Measurements from ENCODE around the gene USP6NL.

The USP6NL gene
- total RNA-seq, result 0.67 to 6.3 (median 4.4) reads per million in 9 experiments

DNA sequence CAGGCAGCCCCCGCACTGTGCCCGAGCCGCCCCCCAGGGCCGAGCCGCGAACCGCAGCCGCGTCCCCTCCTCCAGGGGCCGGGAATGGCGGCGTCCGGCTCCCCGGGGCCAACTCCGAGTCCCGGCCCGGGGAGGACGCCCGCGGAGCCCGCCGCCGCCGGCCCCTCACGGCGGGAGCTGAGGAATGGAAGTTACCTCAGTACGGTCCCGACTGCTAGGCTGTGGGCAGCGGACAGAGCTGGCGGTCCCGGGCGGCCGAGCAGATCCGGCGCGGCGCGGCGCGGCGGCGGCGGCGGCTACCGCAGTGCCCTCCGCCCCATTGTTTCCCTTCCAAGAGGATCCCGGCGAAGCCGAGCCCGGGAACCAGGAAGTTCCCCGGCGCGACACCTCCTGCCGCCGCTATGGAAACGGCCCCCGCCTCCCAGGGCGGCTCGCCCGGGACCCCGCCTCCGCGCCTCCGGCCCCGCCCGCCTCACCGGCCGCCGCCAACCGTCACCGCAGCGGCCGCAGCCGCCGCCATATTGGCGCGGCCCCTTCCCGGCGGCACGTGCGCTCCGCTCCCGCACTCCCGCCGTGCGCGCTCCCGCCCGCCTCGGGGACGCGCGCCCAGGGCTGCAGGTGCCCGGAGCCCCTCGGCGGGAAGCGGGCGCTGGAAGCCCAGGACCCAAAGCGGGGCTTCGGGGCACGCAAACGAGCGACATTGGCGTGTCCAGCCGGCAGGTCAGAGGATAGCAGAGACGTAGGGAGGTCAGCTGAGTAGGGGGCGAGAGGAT, at the start of gene USP6NL:
TSS of gene USP6NL (minus strand) at position 403 of the 773 bp plus-strand sequence. CDS start 14,016 bp downstream, outside the sequence.
- DNase-seq (peak; percentile 22 to 42 (median 27)), ATAC-seq (replicated peaks) (peak; percentile 73)
- Mint-ChIP-seq H3K27me3 (peaks cover 13 to 25% of the 10 kb centered on the region in 2 donors), H3K4me1 (ENCODE audit: low read depth in 2 of 2) (peaks cover 4 to 7% of the 10 kb centered on the region in 2 donors), H3K4me3 (peak within 1 kb of the TSS; percentile 80 to 87), H3K36me3 (ENCODE audit: insufficient read depth) (no peaks in the 10 kb centered on the region), H3K27ac (no peak within 1 kb of the TSS), H3K9me3 (no peaks in the 10 kb centered on the region)

DNA sequence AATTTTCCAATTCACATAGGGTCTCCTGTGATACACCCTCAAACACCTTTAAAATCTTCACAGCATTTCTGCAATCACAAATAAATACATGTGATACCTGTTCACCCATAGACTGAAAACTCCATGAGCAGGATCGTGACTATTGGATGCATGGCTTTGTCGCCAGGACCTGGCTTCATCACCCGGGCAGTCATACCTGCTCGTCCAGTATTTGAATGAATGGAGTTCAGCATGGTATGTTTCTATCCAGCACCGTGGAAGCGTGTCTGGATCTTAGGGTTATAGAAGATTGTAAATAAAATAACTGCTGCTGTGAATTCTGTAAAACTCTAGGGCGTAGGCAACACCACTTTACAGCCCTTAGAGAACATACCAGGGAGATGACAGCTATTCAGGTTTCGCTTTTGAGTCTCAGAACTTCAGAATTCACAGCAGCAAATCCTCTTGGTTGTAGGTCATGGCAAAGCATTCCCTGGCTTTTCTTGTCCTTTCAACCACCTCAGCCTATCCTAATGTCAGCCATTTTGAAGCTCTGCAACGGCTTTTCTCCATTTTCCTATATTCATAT, 47.4 kb upstream of the USP6NL start:
- H3K27ac Mint-ChIP-seq, result no peak overlapping the region
- no peak overlapping the region for H3K4me3 Mint-ChIP-seq
- peaks cover 18 to 45% of the 10 kb centered on the region in 2 donors for H3K27me3 Mint-ChIP-seq
- ATAC-seq (replicated peaks) (no peak), DNase-seq (no peak)
- H3K36me3 Mint-ChIP-seq (ENCODE audit: insufficient read depth), result no peaks in the 10 kb centered on the region
- peaks cover 0 to 3% of the 10 kb centered on the region in 2 donors for H3K4me1 Mint-ChIP-seq (ENCODE audit: low read depth in 2 of 2)
- H3K9me3 Mint-ChIP-seq, result no peaks in the 10 kb centered on the region

DNA sequence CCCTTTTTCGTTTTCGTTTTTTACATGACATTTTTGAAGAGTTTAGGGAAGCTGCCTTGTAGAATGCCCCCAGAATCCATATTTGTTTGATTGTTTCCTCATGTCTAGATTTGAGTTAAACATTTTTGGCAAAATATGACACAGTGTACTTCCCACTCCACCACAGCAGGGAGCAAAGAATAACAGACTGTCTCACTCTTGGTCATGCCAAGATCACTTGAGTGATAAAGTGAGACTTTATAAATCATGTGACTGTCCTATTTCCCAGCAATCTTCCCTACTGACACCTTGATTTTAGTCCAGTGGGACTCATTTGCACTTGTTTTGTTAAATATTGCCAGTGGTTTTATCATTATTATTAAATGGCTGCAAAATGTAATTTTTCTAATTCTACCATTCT, 44.4 kb upstream of the USP6NL start:
- H3K4me3 Mint-ChIP-seq, result no peak overlapping the region
- no peaks in the 10 kb centered on the region for H3K9me3 Mint-ChIP-seq
- H3K36me3 Mint-ChIP-seq (ENCODE audit: insufficient read depth), result no peaks in the 10 kb centered on the region
- ATAC-seq (replicated peaks), result no peak
- no peak overlapping the region for H3K27ac Mint-ChIP-seq
- no peaks in the 10 kb centered on the region for H3K4me1 Mint-ChIP-seq (ENCODE audit: low read depth in 2 of 2)
- no peak for DNase-seq
- H3K27me3 Mint-ChIP-seq, result peaks cover 19 to 46% of the 10 kb centered on the region in 2 donors

DNA sequence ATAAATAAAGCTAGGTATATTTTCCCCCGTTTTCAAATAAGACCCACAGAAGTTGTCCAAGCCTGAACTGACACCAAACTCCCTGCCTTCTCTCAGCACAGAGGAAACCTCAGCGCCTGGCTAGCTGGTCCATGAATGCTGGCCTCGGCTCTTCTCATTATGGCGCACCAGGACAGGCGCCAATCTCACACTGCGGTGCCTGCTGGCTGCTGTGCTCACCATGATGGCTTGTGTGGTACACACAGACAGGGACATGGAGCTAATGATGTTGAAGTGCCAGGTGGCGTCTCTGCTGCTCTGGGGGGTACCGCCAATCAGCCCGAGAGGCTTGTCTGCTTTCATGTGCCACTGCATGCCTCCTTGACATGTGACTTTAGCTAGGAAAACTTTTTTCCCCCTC, 43.2 kb upstream of the USP6NL start:
- H3K27ac Mint-ChIP-seq, result no peak overlapping the region
- DNase-seq (no peak), ATAC-seq (replicated peaks) (no peak)
- H3K4me3 Mint-ChIP-seq, result no peak overlapping the region
- peaks cover 16 to 36% of the 10 kb centered on the region in 2 donors for H3K27me3 Mint-ChIP-seq
- H3K4me1 Mint-ChIP-seq (ENCODE audit: low read depth in 2 of 2), result no peaks in the 10 kb centered on the region
- H3K9me3 Mint-ChIP-seq, result no peaks in the 10 kb centered on the region
- H3K36me3 Mint-ChIP-seq (ENCODE audit: insufficient read depth), result no peaks in the 10 kb centered on the region

DNA sequence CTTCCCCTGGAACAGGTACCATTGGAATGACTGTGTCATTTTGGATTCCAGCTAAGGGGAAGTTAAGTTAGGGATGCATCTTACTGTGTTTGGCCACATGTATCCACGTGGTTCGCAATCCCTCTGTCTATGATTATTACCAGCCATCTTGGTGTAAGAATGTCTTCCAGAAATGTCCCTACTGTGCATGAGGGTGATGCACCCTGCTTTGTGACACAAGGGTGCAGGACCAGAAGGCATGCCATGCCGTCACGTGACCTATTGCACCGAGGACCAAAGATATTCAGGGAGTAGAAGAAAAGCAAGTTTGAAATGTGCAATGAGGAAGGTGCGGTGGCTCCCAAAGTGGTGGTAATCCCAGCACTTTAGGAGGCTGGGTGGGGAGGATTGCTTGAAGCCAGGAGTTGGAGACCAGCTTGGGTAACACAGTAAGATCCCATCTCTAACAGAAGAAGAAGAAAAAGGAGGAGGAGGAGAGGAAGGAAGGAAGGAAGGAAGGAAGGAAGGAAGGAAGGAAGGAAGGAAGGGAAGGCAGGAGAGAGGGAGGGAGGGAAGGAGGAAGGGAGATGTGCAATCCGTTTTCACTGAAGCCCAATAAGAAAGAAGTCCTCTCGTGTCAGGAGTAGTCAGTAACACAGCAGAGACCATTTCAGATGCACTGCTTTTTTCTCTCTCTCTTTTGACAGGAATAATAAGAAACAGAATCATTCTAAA, 42.5 kb upstream of the USP6NL start:
- Mint-ChIP-seq H3K27ac (no peak overlapping the region), H3K4me3 (no peak overlapping the region), H3K27me3 (peaks cover 16 to 33% of the 10 kb centered on the region in 2 donors), H3K4me1 (ENCODE audit: low read depth in 2 of 2) (no peaks in the 10 kb centered on the region), H3K36me3 (ENCODE audit: insufficient read depth) (no peaks in the 10 kb centered on the region), H3K9me3 (no peaks in the 10 kb centered on the region)
- DNase-seq (no peak), ATAC-seq (replicated peaks) (no peak)

DNA sequence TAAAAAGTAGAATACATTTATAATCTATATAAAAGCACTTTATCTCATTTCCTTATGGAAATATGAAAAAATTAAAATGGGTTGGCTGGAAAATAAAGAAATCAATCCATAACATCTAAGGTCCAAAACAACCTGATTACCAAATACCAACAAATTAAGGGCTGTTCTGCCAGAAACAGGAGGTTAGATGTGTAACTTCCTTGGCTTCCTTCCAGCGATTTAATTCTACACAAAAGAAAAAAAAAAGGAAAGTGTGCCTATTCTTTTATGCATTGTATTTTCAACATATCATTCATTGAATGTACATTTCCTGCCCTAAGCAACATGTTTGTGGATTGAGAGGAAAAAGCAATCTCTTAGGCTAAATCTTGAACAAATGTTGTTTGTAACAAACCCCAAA, 36.2 kb upstream of the USP6NL start:
- H3K4me3 Mint-ChIP-seq, result no peak overlapping the region
- no peak for ATAC-seq (replicated peaks)
- no peaks in the 10 kb centered on the region for H3K36me3 Mint-ChIP-seq (ENCODE audit: insufficient read depth)

DNA sequence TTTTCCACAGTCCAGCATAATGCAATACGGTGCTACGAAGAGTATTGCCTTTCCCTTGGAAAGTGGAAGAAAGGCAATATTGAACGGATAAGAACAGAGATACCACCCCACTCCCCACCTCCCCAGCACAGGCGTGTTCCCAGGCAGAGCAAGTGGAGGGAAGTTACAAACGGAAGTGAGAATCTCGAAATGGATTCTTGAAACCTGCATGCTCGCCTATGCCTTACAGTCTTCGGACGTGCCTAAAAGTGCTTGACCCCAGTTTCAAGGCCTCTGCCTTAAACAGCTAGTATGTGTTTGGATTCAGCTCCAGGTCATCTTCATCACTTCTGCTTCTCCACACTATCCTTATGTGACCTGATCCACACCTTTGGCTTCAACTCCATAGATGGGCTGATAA, 35.0 kb upstream of the USP6NL start:
- Mint-ChIP-seq H3K4me1 (ENCODE audit: low read depth in 2 of 2) (no peaks in the 10 kb centered on the region), H3K9me3 (no peaks in the 10 kb centered on the region), H3K27ac (no peak overlapping the region), H3K36me3 (ENCODE audit: insufficient read depth) (no peaks in the 10 kb centered on the region), H3K4me3 (no peak overlapping the region), H3K27me3 (peaks cover 21 to 34% of the 10 kb centered on the region in 2 donors)
- DNase-seq (no peak), ATAC-seq (replicated peaks) (no peak)

More for the DNA sequence above, 36.2 kb upstream of the USP6NL start:
- no peak overlapping the region for H3K27ac Mint-ChIP-seq
- no peaks in the 10 kb centered on the region for H3K9me3 Mint-ChIP-seq
- no peak for DNase-seq
- peaks cover 14 to 23% of the 10 kb centered on the region in 2 donors for H3K27me3 Mint-ChIP-seq
- no peaks in the 10 kb centered on the region for H3K4me1 Mint-ChIP-seq (ENCODE audit: low read depth in 2 of 2)

DNA sequence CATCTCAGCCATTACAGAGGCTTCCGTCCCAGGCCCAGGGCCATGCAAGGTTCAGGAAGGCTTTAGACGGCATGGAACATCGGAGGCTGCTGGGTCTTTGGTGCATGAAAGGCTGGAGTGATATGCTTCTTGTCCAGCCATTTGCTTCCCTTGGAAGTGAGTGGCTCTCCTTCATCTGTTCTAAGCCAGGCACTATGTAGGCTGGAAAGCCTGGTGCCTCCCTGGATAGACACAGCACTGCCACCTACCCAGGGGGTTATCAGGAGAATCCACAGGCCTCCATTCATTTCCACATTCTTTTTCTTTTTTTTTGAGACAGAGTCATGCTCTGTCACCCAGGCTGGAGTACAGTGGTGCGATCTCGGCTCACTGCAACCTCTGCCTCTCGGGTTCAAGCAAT, 31.6 kb upstream of the USP6NL start:
- DNase-seq, result no peak
- H3K27ac Mint-ChIP-seq, result no peak overlapping the region
- H3K36me3 Mint-ChIP-seq (ENCODE audit: insufficient read depth), result no peaks in the 10 kb centered on the region
- no peaks in the 10 kb centered on the region for H3K4me1 Mint-ChIP-seq (ENCODE audit: low read depth in 2 of 2)
- no peaks in the 10 kb centered on the region for H3K9me3 Mint-ChIP-seq
- ATAC-seq (replicated peaks), result no peak
- H3K4me3 Mint-ChIP-seq, result no peak overlapping the region
- peaks cover 39 to 43% of the 10 kb centered on the region in 2 donors for H3K27me3 Mint-ChIP-seq

DNA sequence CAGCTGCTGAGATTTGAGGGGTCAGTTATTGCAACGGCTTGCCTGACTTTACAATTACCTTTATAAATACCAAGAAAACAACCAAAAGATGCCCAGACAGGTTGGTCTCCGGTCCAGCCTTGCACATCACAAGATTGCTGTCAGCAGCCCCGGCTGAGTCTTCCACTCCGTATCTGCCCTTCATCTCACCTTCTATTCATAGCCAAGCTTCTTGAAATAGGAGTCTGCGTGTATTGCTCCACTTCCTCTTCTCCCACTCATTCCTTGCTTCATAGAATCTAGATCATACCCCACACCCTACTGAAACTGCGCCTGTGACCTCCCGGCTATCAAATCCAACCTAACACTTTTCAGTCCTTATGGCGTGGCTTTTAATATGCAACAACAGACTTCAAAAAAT, 31.1 kb upstream of the USP6NL start:
- Mint-ChIP-seq H3K27me3 (peaks cover 39 to 43% of the 10 kb centered on the region in 2 donors), H3K4me3 (no peak overlapping the region), H3K27ac (no peak overlapping the region), H3K9me3 (no peaks in the 10 kb centered on the region), H3K4me1 (ENCODE audit: low read depth in 2 of 2) (no peaks in the 10 kb centered on the region), H3K36me3 (ENCODE audit: insufficient read depth) (no peaks in the 10 kb centered on the region)
- ATAC-seq (replicated peaks), result no peak
- no peak for DNase-seq

DNA sequence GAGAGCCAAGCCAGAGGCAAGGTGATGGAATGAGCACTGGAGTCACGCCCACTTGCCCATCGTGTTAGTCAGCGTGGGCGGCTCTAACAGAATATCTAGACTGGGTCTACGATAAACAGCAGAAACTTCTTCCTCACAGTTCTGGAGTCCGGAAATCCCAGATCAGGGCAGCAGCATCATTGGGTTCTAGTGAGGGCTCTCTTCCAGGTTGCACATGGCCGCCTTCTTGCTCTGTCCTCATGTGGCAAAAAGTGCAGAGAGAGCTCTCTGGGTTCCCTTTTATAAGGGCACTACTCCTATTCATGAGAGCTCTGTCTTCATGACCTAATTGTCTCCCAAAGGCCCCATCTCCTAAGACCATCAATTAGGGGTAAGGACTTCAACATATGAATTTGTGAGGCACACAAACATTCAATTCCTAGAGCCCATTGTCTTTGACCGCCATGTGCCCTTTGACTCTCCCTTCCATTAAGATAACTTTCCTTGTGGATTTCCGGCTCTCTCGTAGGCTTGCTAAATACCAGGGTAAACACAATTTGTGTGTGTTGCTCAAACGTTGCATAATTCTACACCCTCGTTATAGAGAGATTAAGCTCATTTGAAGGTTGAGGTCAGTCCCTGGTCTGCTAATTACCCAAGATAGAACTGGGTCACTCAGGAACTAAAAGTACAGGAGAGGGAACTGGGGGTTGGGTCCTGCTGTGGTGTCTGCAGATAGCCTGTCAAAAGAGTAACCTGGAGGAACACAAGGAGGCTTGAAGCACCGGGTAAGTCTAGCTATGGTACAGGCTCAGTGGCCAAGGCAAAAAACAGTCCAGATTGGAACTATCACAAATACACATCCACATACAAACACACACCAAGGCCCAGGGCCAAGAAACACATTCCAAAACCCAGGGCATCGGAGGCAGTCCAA, 28.7 kb upstream of the USP6NL start:
- ATAC-seq (replicated peaks) (no peak), DNase-seq (no peak)
- Mint-ChIP-seq H3K4me3 (no peak overlapping the region), H3K9me3 (no peaks in the 10 kb centered on the region), H3K36me3 (ENCODE audit: insufficient read depth) (no peaks in the 10 kb centered on the region), H3K27ac (no peak overlapping the region), H3K4me1 (ENCODE audit: low read depth in 2 of 2) (no peaks in the 10 kb centered on the region), H3K27me3 (peaks cover 50 to 52% of the 10 kb centered on the region in 2 donors)

DNA sequence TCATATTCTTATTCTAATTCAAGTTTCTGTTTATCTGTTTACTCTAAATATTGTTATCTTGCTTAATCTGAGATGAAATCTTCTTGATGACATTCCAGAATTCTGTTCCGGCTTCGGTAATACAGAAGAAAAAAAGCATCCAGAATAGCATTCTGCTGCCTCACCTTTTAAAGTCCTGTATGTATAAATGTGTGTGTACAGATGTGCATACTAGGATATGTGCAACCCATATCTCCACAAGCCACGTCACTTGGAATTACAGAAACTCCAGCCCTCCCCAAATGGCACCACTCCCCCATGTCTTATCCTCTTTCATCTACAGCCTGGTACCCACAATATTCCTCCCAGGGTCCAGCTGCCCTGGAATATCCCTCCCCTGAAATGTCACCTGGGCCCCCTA, 27.9 kb upstream of the USP6NL start:
- Mint-ChIP-seq H3K4me1 (ENCODE audit: low read depth in 2 of 2) (no peaks in the 10 kb centered on the region), H3K36me3 (ENCODE audit: insufficient read depth) (no peaks in the 10 kb centered on the region), H3K27me3 (peaks cover 50 to 52% of the 10 kb centered on the region in 2 donors), H3K9me3 (no peaks in the 10 kb centered on the region), H3K4me3 (no peak overlapping the region), H3K27ac (no peak overlapping the region)
- ATAC-seq (replicated peaks) (no peak), DNase-seq (no peak)

DNA sequence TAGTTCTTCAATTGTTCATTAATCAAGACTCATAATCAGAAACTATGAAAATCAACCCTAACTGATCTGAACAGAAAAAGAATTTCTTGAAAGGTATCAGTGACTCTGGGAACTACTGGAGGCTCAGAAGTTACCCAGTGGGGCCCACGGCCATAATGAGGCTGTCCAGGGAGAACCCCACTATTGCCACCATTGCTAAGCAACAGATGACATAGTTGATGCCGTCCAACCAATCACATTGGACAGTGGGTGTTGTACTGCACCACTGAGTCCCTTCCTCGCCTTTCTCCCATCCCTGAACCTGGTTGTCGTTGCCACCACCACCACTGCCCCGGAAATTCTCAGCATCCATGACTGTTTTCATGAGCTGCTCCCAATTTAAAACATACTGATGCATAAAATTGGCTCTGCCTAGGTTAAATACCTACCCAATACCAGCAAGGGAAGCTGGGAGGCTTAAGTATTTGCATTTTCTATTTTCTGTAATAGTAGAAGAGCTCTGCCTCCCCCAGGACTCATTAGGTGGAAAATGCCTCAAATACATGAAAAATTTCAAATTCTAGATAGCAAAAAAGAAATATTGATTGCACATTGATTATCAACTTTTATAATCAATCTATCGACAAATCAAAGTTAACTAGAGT, 26.7 kb upstream of the USP6NL start:
- Mint-ChIP-seq H3K9me3 (no peaks in the 10 kb centered on the region), H3K4me3 (no peak overlapping the region), H3K4me1 (ENCODE audit: low read depth in 2 of 2) (no peaks in the 10 kb centered on the region), H3K36me3 (ENCODE audit: insufficient read depth) (no peaks in the 10 kb centered on the region), H3K27me3 (peaks cover 44 to 45% of the 10 kb centered on the region in 2 donors), H3K27ac (no peak overlapping the region)
- no peak for ATAC-seq (replicated peaks)
- no peak for DNase-seq
